GM19395 (cell line): Measurements from ENCODE around the gene EVC.
"Not testable (repeated sequence)": the region's sequence is repeated elsewhere in the genome, so short reads cannot be mapped to it uniquely, and the experiment has no call there.

Experiments
- ATAC-seq: cut with Tn5 transposase; IDR thresholded peaks from one replicate; pipeline ENCODE4 v1.9.1; 2021; ENCODE audit warnings: mild to moderate bottlenecking, moderate library complexity; ENCODE audit not compliant: unreplicated experiment

EVC gene

DNA sequence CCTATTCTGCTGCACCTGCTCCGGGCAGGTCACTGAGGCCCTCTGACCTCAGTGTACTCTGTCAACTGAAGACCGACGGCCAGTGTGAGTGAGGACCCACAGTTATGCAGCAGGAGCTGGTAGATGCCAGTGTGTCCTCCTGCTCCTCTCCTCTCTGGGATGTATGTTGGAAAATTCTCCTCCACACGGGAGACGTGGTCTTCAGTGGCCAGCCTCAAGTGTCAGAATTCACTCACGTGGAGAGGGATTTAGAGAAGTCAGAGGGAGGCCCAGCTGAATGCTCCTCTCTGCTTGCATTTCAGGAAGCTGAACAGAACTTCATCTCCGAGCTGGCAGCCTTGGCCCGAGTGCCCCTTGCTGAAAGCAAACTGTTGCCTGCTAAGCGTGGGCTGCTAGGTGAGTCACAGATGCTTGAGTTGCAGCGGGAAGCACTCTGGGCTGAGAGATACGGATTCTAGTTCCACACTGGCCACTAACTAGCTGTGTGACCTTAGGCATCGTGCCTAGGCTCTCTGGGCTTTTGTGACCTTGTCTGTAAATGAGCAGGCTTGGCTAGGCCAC is 98.3 kb downstream of the EVC start:
- no peak for ATAC-seq

- no peak for ATAC-seq
Observed at GRCh38 chr4:5810151-5810550, 99.2 kb downstream of the EVC start.

DNA sequence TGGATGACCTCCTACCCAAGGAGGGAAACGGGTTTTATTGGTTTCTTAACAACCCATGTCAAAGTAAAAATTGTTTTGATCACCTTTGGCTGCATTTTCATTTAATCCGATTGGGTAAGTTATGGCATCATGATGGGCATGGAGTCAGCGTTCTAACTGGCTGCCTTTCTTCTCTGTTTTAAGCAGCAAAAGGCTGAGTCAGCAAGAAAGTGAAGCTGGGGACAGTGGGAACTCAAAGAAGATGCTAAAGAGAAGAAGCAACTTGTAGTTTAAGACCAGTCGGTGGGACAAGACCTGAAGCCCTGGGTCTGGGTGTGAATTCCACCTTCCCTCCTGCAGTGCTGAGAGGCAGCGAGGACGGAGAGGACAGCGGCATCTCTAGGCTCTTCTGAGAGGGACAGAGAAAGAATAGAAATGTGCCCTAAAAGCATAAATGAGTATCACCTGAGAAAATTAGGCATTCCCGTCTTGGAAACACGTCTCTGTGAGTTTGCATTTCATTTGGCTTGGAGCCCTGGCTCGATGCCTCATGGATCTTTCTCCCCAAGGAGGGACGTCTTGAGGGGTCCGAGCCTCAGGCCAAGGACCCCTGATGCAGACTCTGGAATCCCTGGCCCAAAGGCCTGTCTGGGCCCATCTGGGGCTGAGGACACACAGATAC is 99.9 kb downstream of the EVC start:
- ATAC-seq, result no peak

DNA sequence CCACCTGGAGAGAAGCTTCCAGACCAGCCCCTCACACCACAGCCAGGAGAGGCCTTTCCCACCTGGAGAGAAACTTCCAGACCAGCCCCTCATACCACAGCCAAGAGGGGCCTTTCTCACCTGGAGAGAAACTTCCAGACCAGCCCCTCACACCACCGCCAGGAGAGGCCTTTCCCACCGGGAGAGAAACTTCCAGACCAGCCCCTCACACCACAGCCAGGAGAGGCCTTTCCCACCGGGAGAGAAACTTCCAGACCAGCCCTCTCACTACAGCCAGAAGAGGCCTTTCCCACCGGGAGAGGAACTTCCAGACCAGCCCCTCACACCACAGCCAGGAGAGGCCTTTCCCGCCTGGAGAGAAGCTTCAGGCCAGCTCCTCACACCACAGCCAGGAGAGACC is 101.1 kb downstream of the EVC start:
- not testable (repeated sequence) for ATAC-seq

DNA sequence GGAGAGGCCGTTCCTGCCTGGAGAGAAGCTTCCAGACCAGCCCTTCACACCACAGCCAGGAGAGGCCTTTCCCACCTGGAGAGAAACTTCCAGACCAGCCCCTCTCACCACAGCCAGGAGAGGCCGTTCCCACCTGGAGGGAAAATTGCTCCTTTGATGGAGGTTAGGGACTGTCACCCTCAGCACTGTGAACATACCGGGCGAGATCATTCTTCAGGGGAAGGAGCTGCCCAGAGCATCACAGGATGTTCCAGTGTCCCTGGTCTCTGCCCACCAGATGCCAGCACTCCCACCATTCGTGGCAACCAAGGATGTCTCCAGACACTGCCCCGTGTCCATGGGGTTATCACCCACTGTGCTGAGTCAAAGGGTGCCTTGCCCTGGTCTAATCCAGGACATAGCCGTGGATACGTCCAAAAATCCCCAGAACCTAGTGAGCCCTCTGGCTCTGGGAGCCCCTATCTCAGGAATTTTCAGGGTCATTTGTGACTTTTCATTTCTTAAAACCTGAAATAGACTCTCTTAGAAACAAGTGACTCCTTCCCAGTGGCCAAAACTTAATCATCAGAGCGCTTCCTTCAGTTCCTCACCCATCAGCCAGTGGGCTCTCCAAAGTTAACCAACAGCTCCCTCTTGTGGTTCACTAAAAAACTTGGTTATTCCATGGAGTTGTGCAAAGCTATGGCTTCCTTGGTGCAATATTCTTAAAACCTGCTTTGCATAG is 101.7 kb downstream of the EVC start:
- no peak for ATAC-seq

DNA sequence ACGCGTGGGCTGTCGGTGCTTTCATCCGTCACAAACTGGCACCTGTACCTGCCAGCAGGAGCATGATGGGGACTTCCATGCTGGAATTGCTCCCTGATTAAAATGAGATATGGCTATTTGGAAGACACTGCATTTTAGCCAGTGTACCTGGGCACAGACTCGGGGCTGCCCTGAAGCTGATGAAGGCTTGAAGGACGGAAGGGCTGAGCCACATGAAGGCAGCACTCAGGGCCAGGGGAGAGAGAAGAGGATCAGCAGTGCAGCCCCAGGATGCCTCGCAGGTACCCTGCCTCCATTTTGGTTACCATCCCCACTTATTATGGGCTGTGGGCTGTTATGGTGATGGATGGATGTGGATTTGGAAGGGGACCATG is 102.9 kb downstream of the EVC start:
- ATAC-seq, result no peak

DNA sequence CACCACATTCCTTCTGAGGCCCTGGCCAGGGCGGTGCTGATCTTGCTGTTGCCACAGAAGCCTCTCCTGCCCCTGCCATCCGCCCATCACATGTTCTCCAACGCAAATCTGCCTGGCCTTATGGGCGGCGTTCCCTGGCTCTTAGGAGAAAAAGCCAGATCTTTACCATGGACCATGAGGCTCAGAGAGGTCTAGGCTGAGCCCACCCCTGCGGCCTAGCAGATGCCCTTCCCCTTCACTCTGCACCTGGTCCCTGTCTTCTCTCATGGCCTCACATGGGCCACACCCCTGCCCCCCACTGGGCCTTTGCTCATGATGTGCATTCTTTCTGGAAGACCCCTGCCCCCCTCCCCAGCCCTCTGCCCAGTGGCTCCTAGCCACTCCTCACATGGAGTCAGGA is 103.4 kb downstream of the EVC start:
- no peak for ATAC-seq

DNA sequence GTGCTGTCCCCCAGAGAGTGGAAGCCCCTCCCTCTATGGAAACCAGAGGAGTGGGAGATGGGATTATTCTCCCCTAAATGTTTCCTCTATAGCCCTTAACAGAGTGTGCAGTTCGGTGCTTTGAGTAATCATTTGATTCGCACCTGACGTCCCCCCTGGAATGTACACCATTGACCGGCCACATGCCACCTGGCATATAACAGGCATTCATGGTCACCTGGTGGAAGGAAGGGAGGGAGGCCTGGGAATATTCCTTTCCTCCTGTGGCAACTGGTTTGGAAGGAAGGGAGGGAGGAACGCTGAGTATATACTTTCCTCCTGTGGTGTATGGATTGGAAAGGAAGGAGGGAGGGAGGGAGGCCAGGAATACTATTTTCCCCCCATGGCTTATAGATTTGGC is 104.6 kb downstream of the EVC start:
- ATAC-seq, result no peak

DNA sequence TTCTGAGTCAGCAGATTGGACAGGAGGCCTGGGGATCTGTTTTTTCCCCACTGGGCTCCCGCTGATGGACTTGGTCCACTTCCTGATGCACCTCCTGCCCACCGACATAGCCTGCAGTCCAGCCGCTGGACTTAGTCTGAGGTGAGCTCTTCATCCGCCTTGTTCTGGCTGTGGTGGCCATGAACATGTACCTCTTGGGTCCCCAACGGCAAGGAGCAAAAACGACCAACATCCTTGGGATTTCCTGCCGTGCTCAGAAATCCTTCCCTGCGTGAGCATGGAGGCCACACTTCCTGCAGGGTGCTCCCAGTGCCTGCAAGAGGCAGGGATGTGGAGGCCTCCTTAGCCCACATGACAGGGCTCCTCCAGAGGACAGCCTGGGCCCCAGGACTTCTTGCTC is 105.1 kb downstream of the EVC start:
- ATAC-seq, result no peak

DNA sequence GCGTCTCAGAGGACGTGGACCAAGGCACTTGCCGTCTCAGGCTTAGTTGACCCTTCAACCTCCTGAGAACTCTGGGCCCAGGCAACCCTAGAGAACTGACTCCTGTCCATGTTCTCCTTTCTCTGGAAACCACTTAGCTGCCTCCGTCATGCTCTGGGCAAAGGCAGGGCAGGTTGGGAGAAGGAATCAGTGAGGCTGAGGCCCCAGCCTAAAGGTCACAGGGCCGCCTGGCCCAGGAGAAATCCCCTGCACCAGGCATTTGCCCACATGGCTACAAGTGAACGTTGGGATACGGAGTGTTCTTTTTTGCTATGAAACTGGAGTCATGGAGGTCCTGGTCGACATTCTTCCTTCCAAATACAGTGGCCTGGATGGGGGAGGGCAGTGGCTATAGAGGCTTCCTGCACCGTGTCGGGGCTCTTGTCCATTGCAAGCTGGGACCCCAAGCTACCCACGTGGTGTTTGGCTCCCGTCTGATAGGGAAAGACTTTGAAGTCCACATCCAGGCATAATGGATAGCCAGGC is 105.9 kb downstream of the EVC start:
- no peak for ATAC-seq

DNA sequence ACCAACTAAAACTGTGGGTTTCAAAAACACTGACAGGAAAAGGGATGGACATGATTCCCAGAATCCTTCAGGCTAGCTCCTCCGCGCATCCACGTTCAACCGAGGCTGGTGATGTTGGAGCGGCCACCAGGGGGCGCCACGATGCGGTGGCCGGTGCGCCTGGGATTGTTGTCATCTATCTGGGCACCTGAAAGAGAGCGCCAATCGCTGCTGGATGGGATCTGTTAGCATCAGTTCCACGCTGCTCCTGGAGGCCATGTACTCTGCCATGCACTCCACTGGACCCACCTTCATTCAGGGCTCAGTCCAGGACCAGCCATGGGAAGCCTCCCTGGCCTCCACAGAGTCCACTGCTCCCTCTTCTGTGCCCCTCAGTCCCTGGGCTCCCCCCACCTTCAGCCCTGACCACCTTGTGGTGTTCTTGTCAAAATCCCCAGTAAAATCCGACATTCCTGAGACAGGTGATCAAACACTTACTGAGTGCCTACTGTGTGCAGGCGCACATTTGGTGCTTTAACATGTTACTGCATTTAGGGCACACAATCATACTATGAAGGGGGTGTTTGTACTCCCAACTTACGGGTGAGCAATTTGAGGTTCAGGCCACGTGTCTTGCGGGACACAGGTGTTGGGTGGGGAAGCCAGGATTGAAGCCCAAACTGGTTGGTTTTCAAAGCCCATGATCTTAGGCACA is 110.8 kb downstream of the EVC start:
- no peak for ATAC-seq

- no peak for ATAC-seq
Observed at GRCh38 chr4:5822619-5823018, 111.6 kb downstream of the EVC start.

- ATAC-seq, result no peak
Observed at GRCh38 chr4:5823542-5824211, 112.7 kb downstream of the EVC start.

DNA sequence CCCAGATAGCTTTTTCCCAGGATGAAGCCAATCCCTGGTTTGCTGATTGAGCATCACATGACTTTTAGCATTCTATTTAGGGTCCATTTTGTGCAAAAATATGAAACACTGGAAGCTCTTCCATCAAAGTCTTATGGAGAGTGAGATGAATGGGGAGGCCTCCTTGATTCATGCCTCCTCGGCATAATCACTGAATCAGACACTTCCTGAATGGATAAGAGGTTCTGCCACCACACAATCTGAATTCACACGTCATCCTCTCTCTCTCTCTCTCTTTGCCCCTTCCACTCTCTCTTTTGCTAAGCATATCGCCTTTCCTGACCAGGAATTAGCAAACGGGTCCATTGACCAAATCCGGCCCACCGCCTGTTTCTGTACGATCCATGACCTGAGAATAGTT is 113.2 kb downstream of the EVC start:
- no peak for ATAC-seq

GRCh38 chr4:5824635-5825034 is 113.6 kb downstream of the EVC start:
- ATAC-seq, result no peak

DNA sequence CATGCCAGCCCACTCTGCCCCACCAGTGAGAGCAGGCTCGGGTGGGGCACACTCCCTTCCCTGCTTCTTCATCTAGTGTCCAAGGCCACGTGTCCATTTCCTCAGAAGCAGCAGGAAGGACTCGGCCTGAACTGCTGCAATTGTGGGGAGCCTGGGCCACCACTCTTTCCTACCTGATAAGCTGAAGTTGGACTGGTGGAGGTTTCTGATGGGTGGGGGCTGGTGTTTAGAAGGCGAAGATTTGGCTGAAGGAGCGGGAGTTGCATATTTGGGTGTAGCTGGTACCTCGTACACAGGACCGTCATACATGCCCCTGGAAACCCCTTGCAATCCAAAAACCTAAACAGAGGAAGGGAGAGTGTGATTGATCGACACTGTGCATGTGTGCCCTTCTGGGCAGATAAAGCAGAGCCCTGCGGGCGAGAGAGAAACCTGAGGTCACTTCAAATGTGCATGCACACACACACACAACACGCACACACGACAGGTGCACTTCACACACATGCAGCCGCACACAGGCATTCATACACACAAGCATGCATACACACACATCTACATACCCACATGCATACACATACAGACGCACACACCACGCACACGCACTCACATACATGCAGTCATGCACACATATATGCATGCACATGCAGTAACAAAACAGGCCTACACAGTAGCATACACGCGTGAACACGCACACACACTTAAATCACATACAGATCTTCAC is 114.5 kb downstream of the EVC start:
- no peak for ATAC-seq

DNA sequence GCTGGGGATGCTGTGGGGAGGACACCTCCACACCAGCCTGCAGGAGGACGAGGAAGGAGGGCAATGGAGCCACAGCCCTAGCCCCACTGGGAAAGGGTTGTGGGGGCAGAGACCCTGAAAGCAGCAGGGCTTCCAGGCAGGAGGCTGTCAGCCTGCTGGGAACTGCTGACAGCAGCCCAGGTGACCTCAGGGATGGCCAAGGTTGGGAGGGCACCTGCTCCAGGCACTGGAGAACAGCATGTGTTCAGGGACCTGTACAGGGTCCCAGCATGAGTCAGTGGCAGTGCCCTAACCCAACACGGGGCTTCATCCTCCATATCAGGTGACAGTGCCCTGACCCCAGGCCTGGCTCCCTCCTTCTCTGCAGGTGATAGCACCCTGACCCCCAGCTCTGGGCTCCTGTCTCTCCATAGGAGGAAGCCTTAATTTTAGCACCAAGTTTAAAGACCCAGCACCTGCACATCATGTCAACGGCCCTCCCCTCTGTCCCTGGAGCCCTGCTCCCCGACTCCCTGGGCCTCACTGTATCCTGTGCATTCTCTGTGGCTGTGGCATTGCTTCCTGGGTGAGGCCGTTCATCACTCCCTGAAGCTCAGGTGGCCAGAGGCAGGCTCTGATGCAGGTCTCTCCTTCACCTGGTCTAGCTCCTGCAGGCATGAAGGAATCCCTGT is 115.6 kb downstream of the EVC start:
- ATAC-seq, result no peak

- no peak for ATAC-seq
Observed at GRCh38 chr4:5827108-5828004, 116.4 kb downstream of the EVC start.

- ATAC-seq, result no peak
Observed at GRCh38 chr4:5828005-5828391, 117.0 kb downstream of the EVC start.
